K562 (cell line): ENCODE results near the gene MCCD1. TPM values are rescaled to one million over a fixed set of nuclear protein-coding genes. Genes with fewer than 3 reads are reported as not detected.

ENCODE experiments used
- ATF6 ChIP-seq: sonication (generic); formaldehyde crosslinking; IDR thresholded peaks from 2 replicates; pipeline ENCODE4 v1.4.0; 2020; ENCODE audit warnings: mild to moderate bottlenecking, missing genetic modification reagents
- BDP1 ChIP-seq: IDR thresholded peaks from 3 replicates; pipeline ENCODE4 v1.6.1; 2011; ENCODE audit not compliant: insufficient read length, insufficient read depth
- BRF1 ChIP-seq: IDR thresholded peaks from 3 replicates; pipeline ENCODE4 v1.6.1; 2011; ENCODE audit warnings: borderline replicate concordance, mild to moderate bottlenecking; ENCODE audit not compliant: insufficient read length; ENCODE audit errors: extremely low read depth
- CXXC5 ChIP-seq: fragments of 250-450 bp; sonication (Bioruptor Pico); IDR thresholded peaks from 2 replicates; pipeline ENCODE4 v1.8.0; 2022; ENCODE audit warnings: inconsistent platforms, mild to moderate bottlenecking, moderate library complexity
- DPF2 ChIP-seq: fragments of 450-650 bp; IDR thresholded peaks from 2 replicates; pipeline ENCODE4 v1.6.1; 2016
- ETS2 ChIP-seq: IDR thresholded peaks from 2 replicates; pipeline ENCODE4 v1.6.1; 2016; ENCODE audit warnings: borderline replicate concordance, missing genetic modification characterization, mild to moderate bottlenecking, moderate library complexity, missing compliant biosample characterization; ENCODE audit not compliant: poor library complexity, severe bottlenecking
- HDAC1 ChIP-seq, 2 experiments: fragments of 450-650 bp; IDR thresholded peaks; 2 replicates each; pipeline ENCODE4 v1.6.1; 2016 to 2017; ENCODE audit warnings: inconsistent platforms in 1 of 2, mild to moderate bottlenecking in 1 of 2, moderate library complexity in 1 of 2
- HDAC3 ChIP-seq: fragments of 450-650 bp; IDR thresholded peaks from 2 replicates; pipeline ENCODE4 v1.6.1; 2018; ENCODE audit warnings: borderline replicate concordance, mild to moderate bottlenecking, moderate library complexity; ENCODE audit not compliant: partially characterized antibody
- KLF16 ChIP-seq: IDR thresholded peaks from 2 replicates; pipeline ENCODE4 v1.6.1; 2016; ENCODE audit warnings: antibody characterized with exemption
- LEF1 ChIP-seq: fragments of 450-650 bp; IDR thresholded peaks from 2 replicates; pipeline ENCODE4 v1.6.1; 2016; ENCODE audit warnings: mild to moderate bottlenecking
- NR4A1 ChIP-seq, 2 experiments: fragments of 250-450 bp in 1 of 2; fragments of 450-650 bp in 1 of 2; sonication (Bioruptor Pico) in 1 of 2; IDR thresholded peaks; 2 replicates each; pipeline versions ENCODE4 v1.4.0 to v1.6.1; 2016 to 2020; ENCODE audit warnings: mild to moderate bottlenecking in 2 of 2, missing compliant biosample characterization in 1 of 2, missing genetic modification characterization in 1 of 2, moderate library complexity in 1 of 2
- RAD51 ChIP-seq: fragments of 450-650 bp; IDR thresholded peaks from 2 replicates; pipeline ENCODE4 v1.7.1; 2016; ENCODE audit warnings: low read depth, mild to moderate bottlenecking, borderline replicate concordance
- RNF2 ChIP-seq: sonication (generic); IDR thresholded peaks from 2 replicates; pipeline ENCODE4 v1.6.1; 2016
- ZBTB7A ChIP-seq: IDR thresholded peaks from 2 replicates; pipeline ENCODE4 v1.6.1; 2011; ENCODE audit warnings: low read depth, mild to moderate bottlenecking, low read length, moderate library complexity, borderline replicate concordance; ENCODE audit not compliant: control insufficient read depth
- ZFP30 ChIP-seq: fragments of 250-450 bp; sonication (Bioruptor Pico); IDR thresholded peaks from 2 replicates; pipeline ENCODE4 v1.8.0; 2022; ENCODE audit warnings: moderate library complexity, mild to moderate bottlenecking, inconsistent platforms, borderline replicate concordance
- ZMIZ1 ChIP-seq, 2 experiments: fragments of 150-350 bp in 1 of 2; IDR thresholded peaks; 2 replicates each; pipeline ENCODE4 v1.6.1; 2012 to 2016; ENCODE audit warnings: low read depth in 2 of 2, low read length in 2 of 2, mild to moderate bottlenecking in 1 of 2, moderate library complexity in 1 of 2
- polyA plus RNA-seq, 8 experiments: library from polyadenylated mRNA; depleted of rRNA in 4 of 8; stranded (reverse) in 5 of 8; unstranded in 3 of 8; fragments of >200 nt; fragmentation: Nextera tagmentation in 2 of 8; fragmentation: Illumina TruSeq in 1 of 8; extraction: Ambion mirVana in 2 of 8; extraction: Trizol in 1 of 8; gene quantifications; 2 replicates each; pipeline versions ENCODE4 v1.2.1 to v1.2.3, GENCODE V29; 2011 to 2014; ENCODE audit warnings: inconsistent platforms in 1 of 8, missing spikeins in 1 of 8
- total RNA-seq, 7 experiments: library from RNA; depleted of rRNA in 6 of 7; stranded (reverse); fragments of >200 nt in 6 of 7; fragmentation: Illumina TruSeq in 2 of 7; extraction: Trizol in 2 of 7; gene quantifications; 2 replicates each; pipeline versions ENCODE4 v1.2.1 to v1.2.3, GENCODE V29; 2011 to 2021; ENCODE audit warnings: low replicate concordance in 1 of 7
- TF ChIP-seq, protein P1 (sequence below): sonication (generic); formaldehyde crosslinking; IDR thresholded peaks from 2 replicates; pipeline ENCODE4 v1.8.1; 2023; ENCODE audit warnings: mild to moderate bottlenecking, missing genetic modification reagents, moderate library complexity

MCCD1 gene
- total and polyA plus RNA-seq, 9 of the 15 experiments (the other 6 are each of a cell fraction or from before 2014, with no cell fraction given), result not detected

GRCh38 chr6:31558631-31559500, 30.1 kb downstream of the MCCD1 start (continued):
- TF ChIP-seq ATF6 (CRISPR knock-in tag), result 0 out of 2 replicates have a peak, but pooled peaks have one; percentile 30
- TF ChIP-seq BRF1, result no peak
- peak in 1 of 2 experiments; percentile 47; a peak in 1 of 4 replicates for TF ChIP-seq HDAC1 (IDR thresholded peaks at IDR 0.05)
- TF ChIP-seq ZFP30 (CRISPR knock-in tag), result no peak
- peak; percentile 82 for TF ChIP-seq LEF1
- TF ChIP-seq DPF2, result peak; percentile 79
- TF ChIP-seq KLF16, result peak; percentile 65
- no peak for TF ChIP-seq NR4A1 (CRISPR knock-in tag; IDR thresholded peaks at IDR 0.05)
- TF ChIP-seq NR4A1 (tag; IDR thresholded peaks at IDR 0.05), result no peak
- peak; percentile 94; the same call in 1 of the 2 replicates for TF ChIP-seq RNF2
- no peak for TF ChIP-seq BDP1
- peak; percentile 72; the same call in 1 of the 2 replicates for TF ChIP-seq ZBTB7A
- TF ChIP-seq RAD51, result no peak
- peak; percentile 72 for TF ChIP-seq HDAC3
- TF ChIP-seq, protein P1, sequence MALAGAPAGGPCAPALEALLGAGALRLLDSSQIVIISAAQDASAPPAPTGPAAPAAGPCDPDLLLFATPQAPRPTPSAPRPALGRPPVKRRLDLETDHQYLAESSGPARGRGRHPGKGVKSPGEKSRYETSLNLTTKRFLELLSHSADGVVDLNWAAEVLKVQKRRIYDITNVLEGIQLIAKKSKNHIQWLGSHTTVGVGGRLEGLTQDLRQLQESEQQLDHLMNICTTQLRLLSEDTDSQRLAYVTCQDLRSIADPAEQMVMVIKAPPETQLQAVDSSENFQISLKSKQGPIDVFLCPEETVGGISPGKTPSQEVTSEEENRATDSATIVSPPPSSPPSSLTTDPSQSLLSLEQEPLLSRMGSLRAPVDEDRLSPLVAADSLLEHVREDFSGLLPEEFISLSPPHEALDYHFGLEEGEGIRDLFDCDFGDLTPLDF (CRISPR knock-in tag), result no peak
- no peak for TF ChIP-seq ETS2 (tag)
- TF ChIP-seq CXXC5 (CRISPR knock-in tag), result peak; percentile 17; the same call in 1 of the 2 replicates
- no peak for TF ChIP-seq ZMIZ1 (IDR thresholded peaks at IDR 0.05; ENCODE audit: low read depth in 2 of 2, low read length in 2 of 2)
